ENCODE results near the gene PARP3. TPM values are rescaled to one million over a fixed set of nuclear protein-coding genes. Genes with fewer than 3 reads are reported as not detected.

Gene PARP3
- total and polyA plus RNA-seq, 10 donors: 8.2 to 34.2 (median 24.7) TPM

DNA sequence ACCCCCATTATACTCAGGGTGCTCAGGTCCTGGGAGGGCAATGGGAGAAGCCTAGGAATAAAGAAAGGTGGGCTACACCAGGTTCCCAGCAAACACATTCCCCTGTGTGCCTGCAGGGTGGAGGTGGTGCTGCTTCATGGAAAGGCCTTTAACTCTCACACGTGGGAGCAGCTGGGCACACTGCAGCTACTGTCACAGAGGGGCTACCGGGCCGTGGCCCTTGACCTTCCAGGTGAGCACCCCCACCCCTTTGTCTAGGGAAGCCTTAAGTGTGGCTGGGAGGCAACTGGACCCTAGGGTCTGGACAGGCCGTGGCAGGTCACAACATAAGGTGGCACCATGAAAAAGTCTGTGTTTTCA, 36.0 kb downstream of the PARP3 start:
- intact Hi-C loops (cut with DNase I; ENCODE audit: low total_unique reads): no loop called here
- Histone ChIP-seq H3K27me3 (replicated peaks in 1 of 7) (no peaks in the 10 kb centered on the region), H3K9me3 (no peaks in the 10 kb centered on the region), H3K36me3 (peaks cover 0 to 6% (median 0%) of the 10 kb centered on the region in 6 donors), H3K4me3 (no peak overlapping the region), H3K4me1 (peaks cover 28 to 77% (median 56%) of the 10 kb centered on the region in 6 donors), H3K27ac (peak overlapping the region in 4 of 8 donors; percentile 91 to 95 (median 94))
- TF ChIP-seq POLR2A (IDR thresholded peaks at IDR 0.05) (no peak), POLR2AphosphoS5 (IDR thresholded peaks at IDR 0.05) (no peak)
- TF ChIP-seq, protein P1, sequence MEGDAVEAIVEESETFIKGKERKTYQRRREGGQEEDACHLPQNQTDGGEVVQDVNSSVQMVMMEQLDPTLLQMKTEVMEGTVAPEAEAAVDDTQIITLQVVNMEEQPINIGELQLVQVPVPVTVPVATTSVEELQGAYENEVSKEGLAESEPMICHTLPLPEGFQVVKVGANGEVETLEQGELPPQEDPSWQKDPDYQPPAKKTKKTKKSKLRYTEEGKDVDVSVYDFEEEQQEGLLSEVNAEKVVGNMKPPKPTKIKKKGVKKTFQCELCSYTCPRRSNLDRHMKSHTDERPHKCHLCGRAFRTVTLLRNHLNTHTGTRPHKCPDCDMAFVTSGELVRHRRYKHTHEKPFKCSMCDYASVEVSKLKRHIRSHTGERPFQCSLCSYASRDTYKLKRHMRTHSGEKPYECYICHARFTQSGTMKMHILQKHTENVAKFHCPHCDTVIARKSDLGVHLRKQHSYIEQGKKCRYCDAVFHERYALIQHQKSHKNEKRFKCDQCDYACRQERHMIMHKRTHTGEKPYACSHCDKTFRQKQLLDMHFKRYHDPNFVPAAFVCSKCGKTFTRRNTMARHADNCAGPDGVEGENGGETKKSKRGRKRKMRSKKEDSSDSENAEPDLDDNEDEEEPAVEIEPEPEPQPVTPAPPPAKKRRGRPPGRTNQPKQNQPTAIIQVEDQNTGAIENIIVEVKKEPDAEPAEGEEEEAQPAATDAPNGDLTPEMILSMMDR (IDR thresholded peaks at IDR 0.05 in 8 of 11, conservative IDR thresholded peaks at IDR 0.05 in 3 of 11): no peak
- 85 to 96% (median 89%) methylated on average over 4 of the region's 4 CpGs for WGBS, 5 donors
- DNase-seq: no peak

DNA sequence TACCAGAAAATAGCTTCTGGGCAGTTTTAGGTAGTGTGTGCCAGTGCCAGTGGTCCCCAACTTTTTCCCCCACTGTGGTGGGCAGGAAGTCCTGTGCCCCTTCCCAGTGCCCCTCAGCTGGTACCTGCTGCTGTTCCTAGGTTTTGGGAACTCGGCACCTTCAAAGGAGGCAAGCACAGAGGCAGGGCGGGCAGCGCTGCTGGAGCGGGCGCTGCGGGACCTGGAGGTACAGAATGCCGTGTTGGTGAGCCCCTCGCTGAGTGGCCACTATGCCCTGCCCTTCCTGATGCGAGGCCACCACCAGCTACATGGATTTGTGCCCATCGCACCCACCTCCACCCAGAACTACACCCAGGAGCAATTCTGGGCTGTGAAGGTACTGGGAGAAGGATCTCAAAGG, 38.1 kb downstream of the PARP3 start:
- H3K4me1 ChIP-seq: peaks cover 27 to 73% (median 51%) of the 10 kb centered on the region in 6 donors
- WGBS, 5 donors: 91 to 99% (median 98%) methylated on average over 8 to 10 of the region's 10 CpGs
- H3K27ac ChIP-seq: peak overlapping the region in 1 of 8 donors; percentile 98
- no peak for DNase-seq
- peaks cover 0 to 6% (median 0%) of the 10 kb centered on the region in 6 donors for H3K36me3 ChIP-seq
- intact Hi-C loops (cut with DNase I; ENCODE audit: low total_unique reads): no loop called here
- H3K27me3 ChIP-seq (replicated peaks in 1 of 7): no peaks in the 10 kb centered on the region
- H3K4me3 ChIP-seq: no peak overlapping the region
- no peak for TF ChIP-seq POLR2AphosphoS5 (IDR thresholded peaks at IDR 0.05)
- TF ChIP-seq, protein P1 (IDR thresholded peaks at IDR 0.05 in 8 of 11, conservative IDR thresholded peaks at IDR 0.05 in 3 of 11): no peak
- no peak for TF ChIP-seq POLR2A (IDR thresholded peaks at IDR 0.05)
- no peaks in the 10 kb centered on the region for H3K9me3 ChIP-seq

DNA sequence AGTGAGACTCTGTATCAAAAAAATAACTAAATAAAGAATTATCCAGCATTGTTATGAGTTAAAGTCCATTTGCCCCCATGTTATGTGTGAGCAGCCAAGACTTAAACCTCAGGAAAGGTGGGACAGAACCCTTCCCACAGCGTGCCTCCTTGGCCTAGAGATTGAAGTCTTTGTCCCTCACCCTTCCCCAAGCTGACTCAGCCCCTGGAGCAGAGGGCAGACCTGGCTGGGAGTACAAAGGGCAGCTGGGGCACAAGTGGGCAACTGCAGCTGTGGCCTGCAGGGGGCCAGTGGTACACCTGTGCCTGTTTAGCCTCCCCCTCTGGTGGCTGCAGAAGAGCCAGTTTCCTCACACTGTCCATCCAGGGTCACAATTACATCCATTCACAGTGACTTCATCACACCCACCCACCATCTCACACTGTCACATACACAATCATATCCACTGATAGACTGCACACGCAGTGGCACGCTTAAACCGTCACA, 40.2 kb downstream of the PARP3 start:
- 4 to 9% (median 8%) methylated on average over 4 of the region's 4 CpGs for WGBS, 5 donors
- intact Hi-C loops (cut with DNase I; ENCODE audit: low total_unique reads): no loop called here

More for the DNA sequence above, 40.2 kb downstream of the PARP3 start:
- peak overlapping the region; percentile 87 to 98 (median 96) for H3K27ac ChIP-seq
- TF ChIP-seq, protein P1 (IDR thresholded peaks at IDR 0.05 in 8 of 11, conservative IDR thresholded peaks at IDR 0.05 in 3 of 11): peak in 7 of 11 experiments; percentile 33 to 57 (median 43)
- TF ChIP-seq POLR2AphosphoS5 (IDR thresholded peaks at IDR 0.05): no peak
- no peak for DNase-seq
- no peaks in the 10 kb centered on the region for H3K27me3 ChIP-seq (replicated peaks in 1 of 7)
- H3K36me3 ChIP-seq: peaks cover 0 to 6% (median 0%) of the 10 kb centered on the region in 6 donors
- peak overlapping the region; percentile 33 to 78 (median 64) for H3K4me3 ChIP-seq
- H3K4me1 ChIP-seq: peaks cover 17 to 51% (median 35%) of the 10 kb centered on the region in 6 donors
- H3K9me3 ChIP-seq: no peaks in the 10 kb centered on the region
